Mesenchymal stem cell (in vitro differentiated cells and primary cell): ENCODE measurements around the gene SEPTIN2.
A peak's percentile ranks its signal among the peaks of the same experiment; 100 is the strongest.
"Not testable (repeated sequence)": the region's sequence is repeated elsewhere in the genome, so short reads cannot be mapped to it uniquely, and the experiment has no call there.

Source experiments
- DNase-seq: peaks from one replicate; pipeline ENCODE4 v3.0.0-alpha.2; 2013
- H2AFZ ChIP-seq: one replicate; pipeline ENCODE4 v1.6.1; 2013; ENCODE audit warnings: low read depth, mild to moderate bottlenecking, control low read depth, inconsistent platforms, low read length, moderate library complexity
- H2AK5ac ChIP-seq: 2 replicates; pipeline ENCODE4 v1.6.1; 2013; ENCODE audit warnings: low read length, moderate library complexity, mild to moderate bottlenecking, inconsistent platforms; ENCODE audit not compliant: severe bottlenecking
- H2BK120ac ChIP-seq: one replicate; pipeline ENCODE4 v1.6.1; 2013; ENCODE audit warnings: low read depth, mild to moderate bottlenecking, inconsistent platforms, low read length, moderate library complexity
- H2BK12ac ChIP-seq, 2 experiments: one replicate each; pipeline ENCODE4 v1.6.1; 2013; ENCODE audit warnings: inconsistent platforms in 2 of 2, low read length in 2 of 2, mild to moderate bottlenecking in 2 of 2, moderate library complexity in 2 of 2, control low read depth in 1 of 2
- H2BK15ac ChIP-seq: one replicate; pipeline ENCODE4 v1.6.1; 2013; ENCODE audit warnings: mild to moderate bottlenecking, low read depth, inconsistent platforms; ENCODE audit not compliant: poor library complexity, severe bottlenecking
- H2BK5ac ChIP-seq: 2 replicates; pipeline ENCODE4 v1.6.1; 2013; ENCODE audit warnings: low read depth, mild to moderate bottlenecking, low read length, control low read depth, inconsistent platforms; ENCODE audit not compliant: poor library complexity, severe bottlenecking
- H3K14ac ChIP-seq, 2 experiments: one replicate each; pipeline ENCODE4 v1.6.1; 2013; ENCODE audit warnings: inconsistent platforms in 2 of 2, low read length in 2 of 2, control low read depth in 1 of 2, mild to moderate bottlenecking in 1 of 2, moderate library complexity in 1 of 2
- H3K18ac ChIP-seq, 2 experiments: one replicate each; pipeline ENCODE4 v1.6.1; 2013; ENCODE audit warnings: inconsistent platforms in 2 of 2, low read length in 2 of 2, control low read depth in 1 of 2, low read depth in 1 of 2, mild to moderate bottlenecking in 1 of 2
- H3K23ac ChIP-seq, 2 experiments: one replicate each; pipeline ENCODE4 v1.6.1; 2013; ENCODE audit warnings: inconsistent platforms in 2 of 2, low read length in 2 of 2, mild to moderate bottlenecking in 2 of 2, moderate library complexity in 2 of 2, control low read depth in 1 of 2
- H3K27ac ChIP-seq: 2 replicates; pipeline ENCODE4 v1.5.1; 2013; ENCODE audit warnings: mild to moderate bottlenecking, moderate library complexity, low read length, control low read depth, inconsistent platforms; ENCODE audit not compliant: poor library complexity, severe bottlenecking
- H3K27me3 ChIP-seq, 2 experiments: 2 replicates each; pipeline versions ENCODE4 v1.6.1 to v1.7.0; 2013; ENCODE audit warnings: low read length in 2 of 2, mild to moderate bottlenecking in 2 of 2, moderate library complexity in 2 of 2, control low read depth in 1 of 2, inconsistent platforms in 1 of 2; ENCODE audit not compliant: control insufficient read depth in 1 of 2, insufficient read depth in 1 of 2
- H3K36me3 ChIP-seq, 2 experiments: 2 replicates each; pipeline versions ENCODE4 v1.6.1 to v1.7.0; 2013; ENCODE audit warnings: low read length in 2 of 2, control low read depth in 1 of 2, inconsistent platforms in 1 of 2, low read depth in 1 of 2, mild to moderate bottlenecking in 1 of 2; ENCODE audit not compliant: insufficient read depth in 2 of 2, control insufficient read depth in 1 of 2
- H3K4ac ChIP-seq, 2 experiments: one replicate each; pipeline ENCODE4 v1.6.1; 2013; ENCODE audit warnings: inconsistent platforms in 2 of 2, low read length in 2 of 2, mild to moderate bottlenecking in 2 of 2, moderate library complexity in 2 of 2, control low read depth in 1 of 2, low read depth in 1 of 2
- H3K4me1 ChIP-seq: 2 replicates; pipeline ENCODE4 v1.6.1; 2013; ENCODE audit warnings: low read depth, low read length, control low read depth; ENCODE audit not compliant: control insufficient read depth, insufficient read depth
- H3K4me2 ChIP-seq: 2 replicates; pipeline ENCODE4 v1.6.1; 2013; ENCODE audit warnings: low read length, mild to moderate bottlenecking, inconsistent platforms; ENCODE audit not compliant: poor library complexity, severe bottlenecking
- H3K4me3 ChIP-seq, 2 experiments: 2 replicates each; pipeline versions ENCODE4 v1.5.1 to v1.7.0; 2013; ENCODE audit warnings: low read length in 2 of 2, mild to moderate bottlenecking in 2 of 2, control low read depth in 1 of 2, low read depth in 1 of 2; ENCODE audit not compliant: insufficient read depth in 1 of 2
- H3K79me1 ChIP-seq: replicated peaks from 2 replicates; pipeline ENCODE4 v1.6.1; 2013; ENCODE audit warnings: mild to moderate bottlenecking, control low read depth, low read length, inconsistent platforms; ENCODE audit not compliant: poor library complexity, severe bottlenecking
- H3K9ac ChIP-seq: 2 replicates; pipeline ENCODE4 v1.7.0; 2013; ENCODE audit warnings: mild to moderate bottlenecking, low read length, moderate library complexity
- H3K9me3 ChIP-seq: 2 replicates; pipeline ENCODE4 v1.7.0; 2013; ENCODE audit warnings: mild to moderate bottlenecking, low read length; ENCODE audit not compliant: control insufficient read depth
- H4K8ac ChIP-seq: one replicate; pipeline ENCODE4 v1.6.1; 2013; ENCODE audit warnings: inconsistent platforms, mild to moderate bottlenecking, low read length, moderate library complexity
- H4K91ac ChIP-seq: one replicate; pipeline ENCODE4 v1.6.1; 2013; ENCODE audit warnings: mild to moderate bottlenecking, low read length, inconsistent platforms
- WGBS: methylation state at CpG from one replicate; pipeline ENCODE4 v1.1.7; 2013; ENCODE audit warnings: mixed read lengths; 5-methylcytosine and 5-hydroxymethylcytosine counted together

The SEPTIN2 gene

GRCh38 chr2:241368643-241369042 is 52.9 kb downstream of the SEPTIN2 start:
- H3K4me3 ChIP-seq = no peak overlapping the region
- H3K4ac ChIP-seq = no peak overlapping the region
- H2AK5ac ChIP-seq = no peak overlapping the region
- no peak for DNase-seq
- H3K9me3 ChIP-seq = no peaks in the 10 kb centered on the region
- no peaks in the 10 kb centered on the region for H3K27me3 ChIP-seq
- no peak overlapping the region for H2BK12ac ChIP-seq
- H3K4me1 ChIP-seq = peaks cover 12% of the 10 kb centered on the region
- WGBS = 100% methylated on average over 2 of the region's 3 CpGs
- H3K79me1 ChIP-seq = peaks cover 30% of the 10 kb centered on the region
- H3K18ac ChIP-seq = no peak overlapping the region
- no peak overlapping the region for H4K8ac ChIP-seq
- H2BK120ac ChIP-seq = no peak overlapping the region
- H2AFZ ChIP-seq = no peak overlapping the region
- no peak overlapping the region for H4K91ac ChIP-seq
- H3K4me2 ChIP-seq = no peak overlapping the region
- no peak overlapping the region for H3K23ac ChIP-seq
- no peak overlapping the region for H3K14ac ChIP-seq
- no peak overlapping the region for H2BK15ac ChIP-seq
- no peak overlapping the region for H2BK5ac ChIP-seq
- H3K27ac ChIP-seq = no peak overlapping the region
- peaks cover 6 to 7% of the 10 kb centered on the region in 2 experiments for H3K36me3 ChIP-seq
- H3K9ac ChIP-seq = no peak overlapping the region

GRCh38 chr2:241372361-241372992 is 56.8 kb downstream of the SEPTIN2 start:
- Histone ChIP-seq H3K27ac (no peak overlapping the region), H3K4ac (no peak overlapping the region)
- WGBS = 90% methylated on average over 8 of the region's 11 CpGs

GRCh38 chr2:241373446-241373845 is 57.7 kb downstream of the SEPTIN2 start:
- Histone ChIP-seq H2BK12ac (no peak overlapping the region), H3K4ac (no peak overlapping the region), H4K91ac (no peak overlapping the region), H3K4me1 (peaks cover 14% of the 10 kb centered on the region), H3K18ac (no peak overlapping the region), H4K8ac (no peak overlapping the region), H3K14ac (no peak overlapping the region), H2BK15ac (no peak overlapping the region), H3K9me3 (no peaks in the 10 kb centered on the region), H2AK5ac (no peak overlapping the region), H3K23ac (peak overlapping the region in 1 of 2 experiments; percentile 96), H3K27me3 (no peaks in the 10 kb centered on the region), H2BK120ac (no peak overlapping the region), H3K4me2 (no peak overlapping the region), H2AFZ (no peak overlapping the region), H2BK5ac (no peak overlapping the region), H3K79me1 (peaks cover 31% of the 10 kb centered on the region), H3K36me3 (peaks cover 22 to 38% of the 10 kb centered on the region in 2 experiments), H3K27ac (no peak overlapping the region), H3K9ac (no peak overlapping the region), H3K4me3 (no peak overlapping the region)
- 99% methylated on average over 3 of the region's 3 CpGs for WGBS
- no peak for DNase-seq

More at GRCh38 chr2:241372361-241372992, 56.8 kb downstream of the SEPTIN2 start:
- Histone ChIP-seq H2AFZ (no peak overlapping the region), H3K4me2 (no peak overlapping the region), H3K14ac (peak overlapping the region in 1 of 2 experiments; percentile 44), H2BK5ac (no peak overlapping the region), H2BK15ac (no peak overlapping the region), H3K36me3 (peaks cover 22 to 38% of the 10 kb centered on the region in 2 experiments), H3K27me3 (no peaks in the 10 kb centered on the region), H3K9me3 (no peaks in the 10 kb centered on the region), H3K9ac (no peak overlapping the region), H4K8ac (no peak overlapping the region), H2BK12ac (no peak overlapping the region), H3K18ac (no peak overlapping the region), H2BK120ac (no peak overlapping the region), H3K4me1 (peaks cover 15% of the 10 kb centered on the region), H3K79me1 (peaks cover 34% of the 10 kb centered on the region), H2AK5ac (no peak overlapping the region), H3K4me3 (peak overlapping the region in 1 of 2 experiments; percentile 15), H3K23ac (no peak overlapping the region), H4K91ac (no peak overlapping the region)
- no peak for DNase-seq

- peaks cover 14% of the 10 kb centered on the region for H3K4me1 ChIP-seq
- H3K79me1 ChIP-seq = peaks cover 30% of the 10 kb centered on the region
- not testable (repeated sequence) for H3K4me2 ChIP-seq, H2BK5ac ChIP-seq, H3K9ac ChIP-seq, H3K27me3 ChIP-seq, H3K9me3 ChIP-seq, H2BK15ac ChIP-seq, H3K4ac ChIP-seq, H3K4me3 ChIP-seq, H2BK12ac ChIP-seq, H3K27ac ChIP-seq, H3K23ac ChIP-seq, H2AK5ac ChIP-seq, H4K91ac ChIP-seq, DNase-seq, H3K14ac ChIP-seq, H4K8ac ChIP-seq, H3K18ac ChIP-seq, H2AFZ ChIP-seq, H2BK120ac ChIP-seq
- H3K36me3 ChIP-seq = peaks cover 22 to 38% of the 10 kb centered on the region in 2 experiments
- 93% methylated on average over 5 of the region's 6 CpGs for WGBS
Observed at GRCh38 chr2:241373906-241374305, 58.2 kb downstream of the SEPTIN2 start.
